HG02623 (cell line): ENCODE results near the gene NUP62.
"Not testable (repeated sequence)": the region's sequence is repeated elsewhere in the genome, so short reads cannot be mapped to it uniquely, and the experiment has no call there.

Experiments used
- ATAC-seq: cut with Tn5 transposase; IDR thresholded peaks from one replicate; pipeline ENCODE4 v1.9.1; 2021; ENCODE audit warnings: moderate library complexity; ENCODE audit not compliant: unreplicated experiment

NUP62 gene

GRCh38 chr19:49951806-49952478, 22.6 kb upstream of the NUP62 start:
- ATAC-seq = no peak

DNA sequence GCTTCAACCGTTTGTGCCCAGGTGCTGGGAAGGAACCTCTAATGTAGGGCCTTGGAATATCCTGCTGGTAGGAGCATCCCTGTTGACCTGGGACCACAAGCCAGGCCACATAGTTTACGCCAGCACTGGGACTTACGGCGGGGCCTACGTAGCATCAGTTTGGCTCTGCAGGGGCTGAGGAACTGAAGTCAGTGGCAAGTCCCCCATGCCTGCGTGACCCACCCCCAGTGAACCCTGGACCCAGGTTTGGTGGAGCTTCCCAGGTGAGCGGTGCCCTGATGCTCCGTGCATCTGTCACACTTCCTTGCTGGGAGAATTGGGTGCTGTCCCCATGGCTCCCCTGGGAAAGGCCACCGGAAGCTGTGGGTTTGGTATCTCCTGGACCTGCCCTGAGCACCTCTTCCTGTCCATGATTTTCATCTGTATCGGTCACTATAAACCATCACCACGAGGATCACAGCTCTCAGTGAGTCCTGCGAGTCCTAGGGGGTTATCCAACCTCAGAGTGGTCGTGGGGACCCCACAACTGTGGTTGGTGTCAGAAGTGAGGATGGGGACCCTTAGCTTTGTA, 21.7 kb upstream of the NUP62 start:
- ATAC-seq = no peak

GRCh38 chr19:49950590-49950948, 21.3 kb upstream of the NUP62 start:
- ATAC-seq = no peak

GRCh38 chr19:49949742-49950589, 20.7 kb upstream of the NUP62 start:
- ATAC-seq = no peak

GRCh38 chr19:49946415-49946814, 17.1 kb upstream of the NUP62 start:
- ATAC-seq = no peak

GRCh38 chr19:49944567-49944966, 15.3 kb upstream of the NUP62 start:
- ATAC-seq = not testable (repeated sequence)

DNA sequence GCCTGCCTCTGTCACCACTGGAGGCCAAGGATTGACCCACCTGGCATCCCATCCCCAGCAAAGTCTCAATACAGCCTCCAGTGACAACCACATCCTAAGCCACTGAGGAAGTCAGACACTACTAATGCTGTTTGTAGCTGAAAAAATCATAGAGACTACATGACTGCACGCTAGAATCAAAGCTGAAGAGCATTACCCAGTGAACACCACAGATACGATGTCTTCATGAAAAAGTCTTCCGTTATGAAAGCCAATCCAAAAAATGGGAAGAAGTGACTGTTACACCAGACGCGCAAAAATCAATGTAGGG, 11.1 kb upstream of the NUP62 start:
- ATAC-seq = no peak

GRCh38 chr19:49939721-49940481, 10.6 kb upstream of the NUP62 start:
- ATAC-seq = no peak

GRCh38 chr19:49938662-49939061, 9.4 kb upstream of the NUP62 start:
- ATAC-seq = no peak

- no peak for ATAC-seq
These were observed 8.6 kb upstream of the NUP62 start for GRCh38 chr19:49937750-49938381.

DNA sequence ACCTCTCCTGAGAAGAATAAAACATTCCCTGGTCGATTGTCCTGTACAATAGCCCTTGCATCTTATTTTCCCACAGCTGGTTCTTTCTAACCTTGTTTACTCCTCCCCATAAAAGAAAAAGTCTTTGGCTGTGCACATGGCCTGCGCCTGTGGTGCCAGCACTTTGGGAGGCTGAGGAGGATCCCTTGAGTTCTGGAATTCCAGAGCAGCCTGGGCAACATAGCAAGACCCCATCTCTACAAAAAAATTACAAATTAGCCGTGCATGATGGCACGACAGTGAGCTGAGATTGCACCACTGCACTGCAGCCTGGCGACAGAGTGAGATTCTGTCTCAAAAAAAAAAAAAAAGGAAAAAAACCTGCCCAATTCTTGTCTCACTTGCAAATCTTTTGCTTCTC, 7.2 kb upstream of the NUP62 start:
- ATAC-seq = no peak

- ATAC-seq = no peak
These were observed 4.3 kb upstream of the NUP62 start for GRCh38 chr19:49933643-49934042.

DNA sequence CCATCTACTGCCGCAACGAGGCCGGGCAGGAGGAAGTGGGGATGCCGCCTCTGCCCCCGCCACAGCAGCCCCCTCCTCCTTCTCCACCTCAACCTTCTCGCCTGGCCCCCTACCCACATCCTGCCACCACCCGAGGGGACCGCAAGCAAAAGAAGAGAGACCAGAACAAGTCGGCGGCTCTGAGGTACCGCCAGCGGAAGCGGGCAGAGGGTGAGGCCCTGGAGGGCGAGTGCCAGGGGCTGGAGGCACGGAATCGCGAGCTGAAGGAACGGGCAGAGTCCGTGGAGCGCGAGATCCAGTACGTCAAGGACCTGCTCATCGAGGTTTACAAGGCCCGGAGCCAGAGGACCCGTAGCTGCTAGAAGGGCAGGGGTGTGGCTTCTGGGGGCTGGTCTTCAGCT, 3.4 kb upstream of the NUP62 start:
- ATAC-seq = no peak

DNA sequence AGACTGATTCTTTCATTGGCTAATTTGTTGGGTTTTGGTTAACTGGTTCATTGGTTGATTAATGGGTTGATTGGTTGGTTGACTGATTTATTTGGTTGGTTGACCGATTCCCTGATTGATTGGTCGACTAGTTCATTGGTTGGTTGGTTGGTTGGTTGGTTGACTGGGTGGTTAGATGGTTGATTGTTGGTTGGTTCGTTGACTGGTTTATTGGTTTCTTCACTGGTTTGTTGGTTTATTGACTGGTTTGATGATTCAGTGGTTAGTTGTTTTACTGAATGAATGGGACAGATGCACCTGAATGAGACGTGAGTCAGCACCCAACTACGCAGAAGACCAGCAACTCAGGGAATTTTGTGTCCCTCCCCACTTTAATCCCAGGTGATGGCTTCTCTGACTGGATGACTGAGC, 2.7 kb upstream of the NUP62 start:
- no peak for ATAC-seq

- no peak for ATAC-seq
These were observed 2.2 kb upstream of the NUP62 start for GRCh38 chr19:49931293-49932040.

GRCh38 chr19:49930483-49931011, 1.2 kb upstream of the NUP62 start:
- no peak for ATAC-seq

- ATAC-seq = peak; percentile 52
These were observed 543 bp upstream of the NUP62 start for GRCh38 chr19:49929611-49930482.

- no peak for ATAC-seq
These were observed 1.6 kb downstream of the NUP62 start for GRCh38 chr19:49927526-49928264.

DNA sequence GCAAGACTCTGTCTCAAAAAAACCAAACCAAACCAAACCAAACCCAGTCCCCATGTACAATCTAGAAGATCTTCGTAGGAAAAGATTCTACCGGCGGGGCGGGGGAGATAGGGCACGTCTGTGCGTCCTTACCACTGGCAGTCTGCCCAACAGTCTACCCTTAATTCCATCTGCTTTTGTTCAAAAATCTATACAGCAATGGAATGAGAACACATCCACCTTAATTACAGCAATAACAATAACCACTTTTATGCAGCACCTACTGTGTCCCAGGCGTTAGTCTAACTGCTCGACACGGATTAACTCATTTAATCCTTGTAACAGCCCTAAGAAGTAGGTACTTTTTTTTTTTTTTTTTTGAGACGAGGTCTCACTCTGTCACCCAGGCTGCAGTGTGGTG, 2.8 kb downstream of the NUP62 start:
- ATAC-seq = no peak
